GM18511 (cell line): Measurements from ENCODE around the gene CRYBG1.

Experiments
- ATAC-seq: cut with Tn5 transposase; IDR thresholded peaks from one replicate; pipeline ENCODE4 v1.9.1; 2021; ENCODE audit warnings: mild to moderate bottlenecking, moderate library complexity; ENCODE audit not compliant: unreplicated experiment

The CRYBG1 gene

GRCh38 chr6:106360410-106360988 lies at the start of gene CRYBG1:
Gene CRYBG1, plus strand, starts transcription at chr6:106360717. Its CDS starts 192 bp downstream, at chr6:106360909.
- peak; percentile 84 for ATAC-seq

GRCh38 chr6:106315765-106316374 lies 44.6 kb upstream of the CRYBG1 start:
- ATAC-seq: no peak

GRCh38 chr6:106316375-106316766 lies 44.1 kb upstream of the CRYBG1 start:
- peak; percentile 65 for ATAC-seq

GRCh38 chr6:106318061-106318460 lies 42.5 kb upstream of the CRYBG1 start:
- ATAC-seq: no peak

GRCh38 chr6:106318851-106319250 lies 41.7 kb upstream of the CRYBG1 start:
- ATAC-seq: no peak

- no peak for ATAC-seq
Measured at GRCh38 chr6:106321940-106322339, 38.6 kb upstream of the CRYBG1 start.

- ATAC-seq: no peak
Measured at GRCh38 chr6:106324726-106325335, 35.7 kb upstream of the CRYBG1 start.

- peak; percentile 98 for ATAC-seq
Measured at GRCh38 chr6:106325336-106326178, 35.0 kb upstream of the CRYBG1 start, which contains the start of gene ATG5. Gene ATG5, minus strand, starts transcription at chr6:106325760. Its CDS starts 9,552 bp downstream, at chr6:106316208.

- ATAC-seq: no peak
Measured at GRCh38 chr6:106334646-106335448, 25.7 kb upstream of the CRYBG1 start.

- no peak for ATAC-seq
Measured at GRCh38 chr6:106339334-106340029, 21.0 kb upstream of the CRYBG1 start.

- ATAC-seq: no peak
Measured at GRCh38 chr6:106347219-106347618, 13.3 kb upstream of the CRYBG1 start.

- no peak for ATAC-seq
Measured at GRCh38 chr6:106356378-106356777, 4.1 kb upstream of the CRYBG1 start.

- ATAC-seq: no peak
Measured at GRCh38 chr6:106359959-106360409, 533 bp upstream of the CRYBG1 start.

- ATAC-seq: peak; percentile 57
Measured at GRCh38 chr6:106360989-106361430, 493 bp downstream of the CRYBG1 start.

GRCh38 chr6:106363401-106364138 lies 3.1 kb downstream of the CRYBG1 start:
- no peak for ATAC-seq

- ATAC-seq: no peak
Measured at GRCh38 chr6:106369739-106370138, 9.2 kb downstream of the CRYBG1 start.

GRCh38 chr6:106370639-106371038 lies 10.1 kb downstream of the CRYBG1 start:
- ATAC-seq: no peak

GRCh38 chr6:106372838-106373501 lies 12.5 kb downstream of the CRYBG1 start:
- ATAC-seq: no peak
